Posterior vena cava (tissue), 2 donors: ENCODE measurements around the gene DDIT4. TPM values are rescaled to one million over a fixed set of nuclear protein-coding genes. Genes with fewer than 3 reads are reported as not detected.
"Not testable (repeated sequence)": the region's sequence is repeated elsewhere in the genome, so short reads cannot be mapped to it uniquely, and the experiment has no call there.

ENCODE experiments used
- DNase-seq: peaks from one replicate; pipeline ENCODE4 v3.0.0-alpha.2; 2020; ENCODE audit warnings: low spot score
- intact Hi-C, 2 donors: fragments of 100-400 bp; cut with DNase I; formaldehyde crosslinking; loops; one replicate each; pipeline versions ENCODE4 v1.14.1 to v1.14.2; 2022 to 2023
- total RNA-seq, 2 donors: library from RNA; stranded (reverse); fragmentation: NEBNext Ultra II Directional; extraction: Animal tissue kit (Norgen Biotek cat#: 25700); gene quantifications; one replicate each; pipeline ENCODE4 v1.2.1, GENCODE V29; 2021
- donor health status: DM: yes; HTN: yes; CAD: no.
- donor health status: DM: yes; HTN: yes; CAD: no.

DDIT4 gene
- total RNA-seq, 2 donors from 2014 or later, result 208 to 244 TPM

DNA sequence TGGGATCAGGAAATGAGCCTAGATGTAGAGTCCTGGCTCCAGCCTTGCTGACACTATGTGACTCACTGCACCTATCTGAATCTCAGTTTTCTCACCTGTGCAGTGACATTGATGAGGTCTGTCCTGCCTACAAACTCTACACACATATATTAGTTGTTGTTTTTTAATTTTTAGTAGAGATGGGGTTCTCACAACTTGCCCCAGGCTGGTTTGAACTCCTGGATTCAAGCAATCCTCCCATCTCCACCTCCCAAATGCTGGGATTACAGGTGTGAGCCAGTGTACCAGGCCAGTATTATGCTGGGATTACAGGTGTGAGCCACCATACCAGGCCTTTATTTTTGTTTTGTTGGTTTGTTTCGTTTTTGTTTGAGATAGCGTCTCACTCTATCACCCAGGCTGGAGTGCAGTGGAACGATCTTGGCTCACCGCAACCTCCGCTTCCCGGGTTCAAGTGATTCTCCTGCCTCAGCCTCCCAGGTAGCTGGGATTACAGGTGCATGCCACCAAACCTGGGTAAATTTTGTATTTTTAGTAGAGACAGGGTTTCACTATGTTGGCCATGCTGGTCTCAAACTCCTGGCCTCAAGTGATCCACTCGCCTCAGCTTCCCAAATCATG is 11.8 kb upstream of the DDIT4 start:
- intact Hi-C loops, result no loop called here
- no peak for DNase-seq

- DNase-seq, result no peak
- intact Hi-C loops, result no loop called here
Measured at GRCh38 chr10:72263613-72264241, 10.0 kb upstream of the DDIT4 start.

DNA sequence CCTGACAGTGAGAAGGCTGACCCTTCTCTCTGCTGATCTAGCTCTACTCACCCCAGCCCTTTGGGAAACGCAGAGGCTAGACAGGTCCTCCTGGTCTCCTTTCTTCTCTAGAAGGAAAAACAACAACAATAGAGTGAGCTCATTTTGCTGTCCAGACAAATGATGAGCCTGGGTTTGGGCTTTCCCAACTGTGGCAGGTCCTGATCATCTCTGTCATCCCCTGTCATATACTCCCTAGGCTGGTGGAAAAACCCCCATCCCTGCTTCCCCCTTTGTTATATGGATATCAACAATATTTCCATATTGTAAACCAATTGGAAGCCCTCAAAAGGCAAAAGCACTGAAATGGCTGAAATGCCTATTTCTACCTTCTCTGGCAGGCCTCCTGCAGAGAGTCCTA is 9.2 kb upstream of the DDIT4 start:
- intact Hi-C loops, result no loop called here
- DNase-seq, result no peak

DNA sequence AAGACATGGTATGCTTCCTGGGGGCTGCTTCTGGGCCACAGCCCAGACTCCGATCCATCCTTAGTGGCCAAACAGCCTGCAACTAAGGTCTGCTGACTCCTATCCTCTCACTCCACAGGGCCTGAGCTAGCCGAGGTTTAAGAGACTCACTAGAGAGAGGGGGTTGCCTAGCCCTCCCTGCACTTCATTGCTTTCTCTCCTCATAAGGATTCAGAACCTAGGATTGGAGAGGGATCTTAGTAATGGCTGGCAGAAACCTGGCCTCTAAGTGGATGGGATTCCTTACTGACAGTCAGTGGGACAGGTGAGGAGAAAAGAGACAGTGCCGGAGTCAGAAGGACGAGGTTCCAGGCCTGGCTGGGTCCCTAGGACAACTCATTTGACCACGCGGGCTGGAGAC is 8.2 kb upstream of the DDIT4 start:
- intact Hi-C loops, result no loop called here

DNA sequence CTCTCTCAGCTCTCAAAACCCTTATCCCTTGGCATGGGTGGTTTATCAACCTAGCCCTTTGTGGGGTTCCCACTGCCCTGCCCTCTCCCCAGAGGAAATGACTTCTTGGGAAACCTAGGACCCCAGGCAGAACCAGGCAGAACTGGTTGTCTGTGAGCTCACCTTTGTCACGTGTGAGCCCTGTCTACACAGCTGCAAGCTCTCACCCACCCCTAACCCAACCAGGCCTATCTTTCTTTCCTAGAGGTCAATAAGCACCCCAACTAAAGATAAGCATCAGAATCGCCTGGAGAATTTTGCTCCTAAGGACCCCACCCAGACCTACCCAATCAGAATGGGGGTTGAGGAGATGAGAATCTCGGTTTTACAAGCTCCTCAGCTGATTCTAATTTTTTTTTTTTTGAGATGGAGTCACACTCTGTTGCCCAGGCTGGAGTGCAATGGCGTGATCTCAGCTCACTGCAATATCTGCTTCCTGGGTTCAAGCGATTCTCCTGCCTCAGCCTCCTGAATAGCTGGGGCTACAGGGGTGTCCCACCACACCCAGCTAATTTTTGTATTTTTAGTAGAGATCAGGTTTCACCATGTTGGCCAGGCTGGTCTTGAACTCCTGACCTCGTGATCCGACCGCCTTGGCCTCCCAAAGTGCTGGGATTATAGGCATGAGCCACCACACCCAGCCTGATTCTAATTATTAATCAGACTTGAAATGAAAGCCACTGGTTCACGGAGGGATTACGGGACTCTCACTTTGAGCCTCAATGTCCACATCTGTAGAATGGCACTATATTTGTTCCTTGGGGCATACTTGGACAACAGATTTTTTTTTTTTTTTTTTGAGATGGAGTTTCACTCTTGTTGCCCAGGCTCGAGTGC is 7.5 kb upstream of the DDIT4 start:
- no peak for DNase-seq
- intact Hi-C loops, result no loop called here

More for the DNA sequence above, 8.2 kb upstream of the DDIT4 start:
- DNase-seq, result no peak

DNA sequence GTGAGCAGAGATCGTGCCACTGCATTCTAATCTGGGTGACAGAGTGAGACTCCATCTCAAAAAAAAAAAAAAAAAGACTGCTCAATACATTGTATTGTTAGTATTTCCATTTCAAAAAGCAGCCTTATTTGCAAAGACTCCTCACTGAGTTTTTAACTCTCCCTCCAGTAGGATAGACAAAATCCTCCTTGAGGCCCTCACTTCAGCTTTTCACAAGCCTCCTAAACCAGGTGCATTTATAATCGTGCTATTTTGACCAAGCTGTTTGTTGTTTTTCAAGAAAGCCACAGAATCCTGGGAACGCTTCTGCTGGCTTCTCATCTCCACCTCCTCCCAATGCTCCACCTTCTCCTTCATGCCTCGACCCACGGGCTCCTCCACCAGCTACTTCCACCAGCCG is 6.3 kb upstream of the DDIT4 start:
- intact Hi-C loops, result loop anchor here in 1 of 2 donors (1.0 kb wide), 1 partner anchor 39 kb away; no protein-coding TSS in a partner anchor
- no peak for DNase-seq

DNA sequence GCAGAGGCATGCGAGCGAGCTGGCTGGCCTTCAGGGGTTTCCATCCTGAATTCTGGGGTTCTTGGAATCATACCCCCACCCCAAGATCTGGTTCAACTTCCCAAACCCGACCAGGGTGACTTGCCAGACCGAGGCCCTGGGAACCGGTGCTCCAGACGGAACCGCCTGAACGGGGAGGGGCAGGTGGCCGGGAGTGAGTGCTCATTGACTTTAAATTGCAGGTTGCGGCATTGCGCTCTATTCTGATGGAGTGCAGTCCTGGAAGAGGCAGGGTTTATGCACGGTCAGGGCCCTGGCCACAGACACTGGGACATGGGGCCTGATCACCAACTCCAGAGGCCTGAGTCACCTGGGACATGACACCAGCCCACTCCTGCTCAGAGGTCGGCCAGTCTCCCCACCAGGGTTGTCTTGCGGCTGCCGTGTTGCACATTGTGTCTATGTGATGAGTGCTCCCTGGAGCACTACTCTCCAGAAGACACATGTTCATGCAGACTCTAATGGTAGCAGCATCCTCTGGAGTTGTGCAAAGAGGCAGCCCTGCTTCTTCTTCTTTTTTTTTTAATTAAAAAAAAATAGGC is 5.8 kb upstream of the DDIT4 start:
- DNase-seq, result no peak
- intact Hi-C loops, result loop anchor here in 1 of 2 donors (1.0 kb wide), 1 partner anchor 40 kb away; no protein-coding TSS in a partner anchor

- intact Hi-C loops, DNase-seq: not testable (repeated sequence)
Measured at GRCh38 chr10:72268475-72269200, 5.1 kb upstream of the DDIT4 start.

GRCh38 chr10:72270607-72271281 is 3.0 kb upstream of the DDIT4 start:
- intact Hi-C loops, result no loop called here
- no peak for DNase-seq

GRCh38 chr10:72272689-72273409 is 875 bp upstream of the DDIT4 start:
- intact Hi-C loops, result loop anchor here in 1 of 2 donors (2.0 kb wide), 1 partner anchor 24 kb away; no protein-coding TSS in a partner anchor
- DNase-seq, result peak; percentile 98

DNA sequence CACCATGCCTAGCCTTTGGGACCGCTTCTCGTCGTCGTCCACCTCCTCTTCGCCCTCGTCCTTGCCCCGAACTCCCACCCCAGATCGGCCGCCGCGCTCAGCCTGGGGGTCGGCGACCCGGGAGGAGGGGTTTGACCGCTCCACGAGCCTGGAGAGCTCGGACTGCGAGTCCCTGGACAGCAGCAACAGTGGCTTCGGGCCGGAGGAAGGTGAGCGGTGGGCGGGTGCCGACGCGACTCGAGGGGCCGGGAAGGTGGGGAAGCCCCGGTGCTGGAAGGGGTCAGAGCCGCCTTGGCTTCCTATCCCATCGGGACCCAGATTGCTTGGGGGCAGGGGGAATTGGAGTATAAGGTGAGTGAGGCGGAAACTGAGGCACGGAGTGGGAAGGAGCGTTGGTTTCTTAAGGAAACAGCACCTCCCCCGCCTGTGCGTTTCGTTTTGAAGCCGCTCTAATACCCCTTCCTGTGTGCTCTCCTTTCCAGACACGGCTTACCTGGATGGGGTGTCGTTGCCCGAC is 547 bp downstream of the DDIT4 start:
- no peak for DNase-seq
- intact Hi-C loops, result no loop called here

- peak; percentile 93 for DNase-seq
Measured at GRCh38 chr10:72274730-72275350, 1.1 kb downstream of the DDIT4 start.

GRCh38 chr10:72275351-72276012 is 1.8 kb downstream of the DDIT4 start:
- intact Hi-C loops, result no loop called here
- no peak for DNase-seq

More at GRCh38 chr10:72274730-72275350, 1.1 kb downstream of the DDIT4 start:
- intact Hi-C loops, result no loop called here

DNA sequence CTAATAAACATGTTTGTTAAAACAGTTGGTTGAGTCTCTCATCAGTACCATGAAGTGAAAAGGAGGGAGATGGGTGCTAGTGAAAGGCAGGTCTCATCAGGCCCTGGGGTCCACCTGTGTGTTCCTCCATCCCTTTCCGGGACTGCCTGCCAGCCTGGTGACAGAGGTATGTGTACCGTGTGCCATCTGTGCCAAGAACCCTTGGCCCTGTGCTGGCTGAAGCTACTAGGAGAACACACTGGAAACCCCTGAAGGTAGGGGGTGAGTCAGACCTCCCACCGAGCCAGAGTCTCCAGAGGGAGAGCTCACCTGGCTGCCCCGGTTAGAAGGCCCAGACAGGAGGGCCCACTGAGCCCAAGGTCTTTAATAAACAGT is 2.3 kb downstream of the DDIT4 start:
- intact Hi-C loops, result no loop called here
- no peak for DNase-seq

GRCh38 chr10:72276421-72277339 is 3.0 kb downstream of the DDIT4 start:
- intact Hi-C loops, result no loop called here
- DNase-seq, result no peak
